ENCODE results near the gene TTLL11.

DNA sequence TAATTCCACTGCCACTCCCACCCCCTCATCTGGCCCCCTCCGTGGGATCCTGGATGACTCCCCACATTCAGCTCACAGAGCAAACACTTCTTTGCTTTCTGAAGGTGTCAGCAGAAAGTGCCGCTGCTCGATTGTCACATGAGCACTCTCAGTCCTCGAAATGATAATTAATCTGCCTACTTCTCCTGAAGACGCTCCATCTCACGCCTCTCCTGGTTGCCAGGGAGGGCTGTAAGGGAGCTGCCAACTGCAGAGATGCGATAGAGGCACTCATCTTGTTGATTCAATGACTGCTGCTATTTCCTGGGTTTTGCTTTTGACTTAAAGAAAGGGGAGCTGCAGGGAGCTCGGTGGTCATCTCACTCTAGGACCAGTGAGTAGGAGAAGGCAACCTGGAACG is 235.2 kb downstream of the TTLL11 start:
- TF ChIP-seq, protein P1, sequence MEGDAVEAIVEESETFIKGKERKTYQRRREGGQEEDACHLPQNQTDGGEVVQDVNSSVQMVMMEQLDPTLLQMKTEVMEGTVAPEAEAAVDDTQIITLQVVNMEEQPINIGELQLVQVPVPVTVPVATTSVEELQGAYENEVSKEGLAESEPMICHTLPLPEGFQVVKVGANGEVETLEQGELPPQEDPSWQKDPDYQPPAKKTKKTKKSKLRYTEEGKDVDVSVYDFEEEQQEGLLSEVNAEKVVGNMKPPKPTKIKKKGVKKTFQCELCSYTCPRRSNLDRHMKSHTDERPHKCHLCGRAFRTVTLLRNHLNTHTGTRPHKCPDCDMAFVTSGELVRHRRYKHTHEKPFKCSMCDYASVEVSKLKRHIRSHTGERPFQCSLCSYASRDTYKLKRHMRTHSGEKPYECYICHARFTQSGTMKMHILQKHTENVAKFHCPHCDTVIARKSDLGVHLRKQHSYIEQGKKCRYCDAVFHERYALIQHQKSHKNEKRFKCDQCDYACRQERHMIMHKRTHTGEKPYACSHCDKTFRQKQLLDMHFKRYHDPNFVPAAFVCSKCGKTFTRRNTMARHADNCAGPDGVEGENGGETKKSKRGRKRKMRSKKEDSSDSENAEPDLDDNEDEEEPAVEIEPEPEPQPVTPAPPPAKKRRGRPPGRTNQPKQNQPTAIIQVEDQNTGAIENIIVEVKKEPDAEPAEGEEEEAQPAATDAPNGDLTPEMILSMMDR (IDR thresholded peaks at IDR 0.05), result no peak
- no peak for TF ChIP-seq POLR2A (IDR thresholded peaks at IDR 0.05)

Data from uterus (tissue), 2 donors.